Measurements from ENCODE around the gene NACA2. TPM values are rescaled to one million over a fixed set of nuclear protein-coding genes. Genes with fewer than 3 reads are reported as not detected.

Gene NACA2
- total RNA-seq, 1 experiment from 2014 or later: not detected

GRCh38 chr17:61543786-61544415, 47.1 kb downstream of the NACA2 start:
- Histone ChIP-seq H3K79me2 (ENCODE audit: low read depth) (no peaks in the 10 kb centered on the region), H3K27ac (no peak overlapping the region), H3K4me1 (replicated peaks; ENCODE audit: insufficient read depth) (no peaks in the 10 kb centered on the region), H3K9me2 (ENCODE audit: insufficient read depth) (no peaks in the 10 kb centered on the region), H3F3A (ENCODE audit: insufficient read depth, low read depth) (no peaks in the 10 kb centered on the region), H3K4me2 (no peak overlapping the region), H3K36me3 (ENCODE audit: low read depth) (no peaks in the 10 kb centered on the region), H3K4me3 (no peak overlapping the region), H3K9me3 (ENCODE audit: insufficient read depth, low read depth) (peaks cover 4% of the 10 kb centered on the region), H4K20me1 (ENCODE audit: insufficient read depth) (no peaks in the 10 kb centered on the region), H2AFZ (no peak overlapping the region), H3K27me3 (ENCODE audit: insufficient read depth, low read depth) (no peaks in the 10 kb centered on the region)
- POLR2A ChIA-PET (ENCODE audit: unreplicated experiment): no interaction called here
- CTCF ChIA-PET: no interaction called here
- no peak for TF ChIP-seq CTCF (conservative IDR thresholded peaks at IDR 0.05)
- TF ChIP-seq EZH2 (IDR thresholded peaks at IDR 0.05; ENCODE audit: low read depth): no peak
- intact Hi-C loops (cut with micrococcal nuclease; ENCODE audit: unreplicated experiment): no loop called here
- no peak for DNase-seq
- no TSS peak for BruUV-seq (replicated peaks)

DNA sequence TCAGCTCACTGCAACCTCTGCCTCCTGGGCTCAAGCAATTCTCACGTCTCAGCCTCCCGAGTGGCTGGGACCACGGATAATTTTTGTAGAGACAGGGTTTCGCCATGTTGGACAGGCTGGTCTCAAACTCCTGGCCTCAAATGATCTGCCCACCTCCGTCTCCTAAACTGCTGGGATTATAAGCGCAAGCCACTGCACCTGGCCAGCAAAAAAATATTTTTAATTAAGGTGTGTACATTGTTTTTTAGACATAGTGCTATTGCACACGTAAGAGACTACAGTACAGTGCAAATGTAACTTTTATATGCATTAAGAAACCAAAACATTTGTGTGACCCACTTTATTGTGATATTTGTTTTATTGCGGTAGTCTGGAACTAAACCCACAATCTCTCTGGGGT, 49.0 kb downstream of the NACA2 start:
- Histone ChIP-seq H3F3A (ENCODE audit: insufficient read depth, low read depth) (no peaks in the 10 kb centered on the region), H3K4me2 (no peak overlapping the region), H2AFZ (no peak overlapping the region), H3K27me3 (ENCODE audit: insufficient read depth, low read depth) (no peaks in the 10 kb centered on the region), H3K4me3 (no peak overlapping the region), H3K9me2 (ENCODE audit: insufficient read depth) (no peaks in the 10 kb centered on the region), H3K79me2 (ENCODE audit: low read depth) (no peaks in the 10 kb centered on the region), H3K27ac (no peak overlapping the region), H4K20me1 (ENCODE audit: insufficient read depth) (no peaks in the 10 kb centered on the region), H3K4me1 (replicated peaks; ENCODE audit: insufficient read depth) (no peaks in the 10 kb centered on the region), H3K36me3 (ENCODE audit: low read depth) (no peaks in the 10 kb centered on the region), H3K9me3 (ENCODE audit: insufficient read depth, low read depth) (peaks cover 4% of the 10 kb centered on the region)
- CTCF ChIA-PET: no interaction called here
- intact Hi-C loops (cut with micrococcal nuclease; ENCODE audit: unreplicated experiment): no loop called here
- no TSS peak for BruUV-seq (replicated peaks)
- POLR2A ChIA-PET (ENCODE audit: unreplicated experiment): no interaction called here
- DNase-seq: no peak
- no peak for TF ChIP-seq CTCF (conservative IDR thresholded peaks at IDR 0.05)

GRCh38 chr17:61540874-61541273, 50.1 kb downstream of the NACA2 start:
- CTCF ChIA-PET: no interaction called here
- no peaks in the 10 kb centered on the region for H3K9me2 ChIP-seq (ENCODE audit: insufficient read depth)
- TF ChIP-seq CTCF (conservative IDR thresholded peaks at IDR 0.05): no peak
- TF ChIP-seq EZH2 (IDR thresholded peaks at IDR 0.05; ENCODE audit: low read depth): no peak
- H3K4me1 ChIP-seq (replicated peaks; ENCODE audit: insufficient read depth): no peaks in the 10 kb centered on the region
- no peak overlapping the region for H2AFZ ChIP-seq
- no peak overlapping the region for H3K27ac ChIP-seq
- intact Hi-C loops (cut with micrococcal nuclease; ENCODE audit: unreplicated experiment): no loop called here
- H3K79me2 ChIP-seq (ENCODE audit: low read depth): no peaks in the 10 kb centered on the region
- no peak overlapping the region for H3K4me2 ChIP-seq
- peaks cover 4% of the 10 kb centered on the region for H3K9me3 ChIP-seq (ENCODE audit: insufficient read depth, low read depth)
- H3K36me3 ChIP-seq (ENCODE audit: low read depth): no peaks in the 10 kb centered on the region
- no peak for DNase-seq
- H3K4me3 ChIP-seq: no peak overlapping the region
- H4K20me1 ChIP-seq (ENCODE audit: insufficient read depth): no peaks in the 10 kb centered on the region
- POLR2A ChIA-PET (ENCODE audit: unreplicated experiment): no interaction called here
- no peaks in the 10 kb centered on the region for H3K27me3 ChIP-seq (ENCODE audit: insufficient read depth, low read depth)
- no peaks in the 10 kb centered on the region for H3F3A ChIP-seq (ENCODE audit: insufficient read depth, low read depth)
- no TSS peak for BruUV-seq (replicated peaks)

Other genes with a start within 250 kb of the NACA2 start
- 0.44 and 0.60 TPM in 2 replicates for gene TBX2, start 191.4 kb downstream of the NACA2 start, total RNA-seq (2021)
- gene TBX4, start 138.8 kb downstream of the NACA2 start, total RNA-seq (2021): 0.88 TPM in 1 of 2 replicates, not detected in the other

All from PC-9 (cell line).